NCI-H1105 treated with DMSO at 0.1 percent for 48 hours (cell line): ENCODE results near the gene CDCA7.
A peak's percentile ranks its signal among the peaks of the same experiment; 100 is the strongest.
"Not testable (repeated sequence)": the region's sequence is repeated elsewhere in the genome, so short reads cannot be mapped to it uniquely, and the experiment has no call there.

Experiments
- DNase-seq: peaks from one replicate; lab custom pipeline; 2025; lab: John Stamatoyannopoulos, UW

CDCA7 gene

GRCh38 chr2:173358616-173359015 is 3.9 kb downstream of the CDCA7 start:
- DNase-seq: no peak

DNA sequence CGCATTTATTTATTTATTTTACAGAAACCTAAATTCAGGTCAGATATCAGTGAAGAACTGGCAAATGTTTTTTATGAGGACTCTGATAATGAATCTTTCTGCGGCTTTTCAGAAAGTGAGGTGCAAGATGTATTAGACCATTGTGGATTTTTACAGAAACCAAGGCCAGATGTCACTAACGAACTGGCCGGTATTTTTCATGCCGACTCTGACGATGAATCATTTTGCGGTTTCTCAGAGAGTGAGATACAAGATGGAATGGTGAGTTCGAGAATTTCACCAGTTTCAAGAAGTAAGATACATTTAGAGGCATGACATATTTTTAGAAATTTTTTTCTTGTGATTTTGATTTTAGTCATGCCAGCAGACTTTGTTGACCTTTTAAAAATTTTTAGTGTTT is 4.6 kb downstream of the CDCA7 start:
- DNase-seq: no peak

GRCh38 chr2:173370198-173370597 is 15.5 kb downstream of the CDCA7 start:
- no peak for DNase-seq

GRCh38 chr2:173371023-173371422 is 16.4 kb downstream of the CDCA7 start:
- no peak for DNase-seq

DNA sequence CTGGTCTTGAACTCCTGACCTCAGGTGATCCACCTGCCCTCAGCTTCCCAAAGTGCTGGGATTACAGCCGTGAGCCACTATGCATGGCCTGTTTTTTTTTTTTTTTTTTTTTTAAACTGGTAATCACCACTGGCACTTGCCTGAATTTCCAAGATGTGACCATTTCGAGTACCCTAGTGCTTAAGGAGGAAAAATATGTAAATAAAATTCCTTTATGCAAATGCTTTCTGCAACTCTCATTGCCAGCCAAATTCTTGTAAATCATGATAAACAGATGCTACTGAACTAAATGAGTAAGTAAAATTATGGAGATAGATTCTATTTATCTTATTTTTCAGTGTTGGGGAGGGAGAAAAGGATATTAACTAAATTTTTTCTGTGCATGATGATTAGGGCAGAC is 18.6 kb downstream of the CDCA7 start:
- DNase-seq: no peak

DNA sequence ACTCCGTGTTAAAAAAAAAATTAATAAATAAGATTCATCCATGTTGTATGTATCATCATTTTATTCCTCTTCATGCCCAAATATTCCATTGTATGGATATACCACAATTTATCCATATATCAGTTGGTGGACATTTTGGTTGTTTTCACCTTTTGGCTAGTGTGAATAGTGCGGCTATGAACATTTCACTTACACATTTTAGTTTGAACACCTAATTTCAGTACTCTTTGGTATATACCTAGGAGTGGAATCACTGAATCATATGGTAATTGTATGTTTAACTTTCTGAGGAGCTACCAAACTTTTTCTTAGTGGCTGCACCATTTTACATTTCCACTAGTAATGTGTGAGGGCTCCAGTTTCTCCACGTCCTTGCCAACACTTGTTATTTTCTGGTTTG is 20.0 kb downstream of the CDCA7 start:
- DNase-seq: no peak

DNA sequence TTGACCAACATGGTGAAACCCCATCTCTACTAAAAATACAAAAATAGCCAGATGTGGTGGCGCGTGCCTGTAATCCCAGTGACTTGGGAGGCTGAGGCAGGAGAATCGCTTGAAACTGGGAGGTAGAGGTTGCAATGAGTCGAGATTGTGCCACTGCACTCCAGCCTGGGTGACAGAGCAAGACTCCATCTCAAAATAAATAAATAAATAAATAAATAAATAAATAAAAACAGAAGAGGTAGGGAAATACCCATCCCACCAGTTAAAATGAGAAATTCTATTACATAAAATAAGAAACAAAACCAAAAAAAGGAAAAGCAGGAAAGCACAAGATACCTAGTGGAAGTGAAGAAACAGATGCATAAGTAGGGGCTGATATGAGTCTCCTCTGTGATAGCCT is 30.9 kb downstream of the CDCA7 start:
- not testable (repeated sequence) for DNase-seq

- DNase-seq: peak; percentile 65
These were observed 31.5 kb downstream of the CDCA7 start for GRCh38 chr2:173386021-173386737.

DNA sequence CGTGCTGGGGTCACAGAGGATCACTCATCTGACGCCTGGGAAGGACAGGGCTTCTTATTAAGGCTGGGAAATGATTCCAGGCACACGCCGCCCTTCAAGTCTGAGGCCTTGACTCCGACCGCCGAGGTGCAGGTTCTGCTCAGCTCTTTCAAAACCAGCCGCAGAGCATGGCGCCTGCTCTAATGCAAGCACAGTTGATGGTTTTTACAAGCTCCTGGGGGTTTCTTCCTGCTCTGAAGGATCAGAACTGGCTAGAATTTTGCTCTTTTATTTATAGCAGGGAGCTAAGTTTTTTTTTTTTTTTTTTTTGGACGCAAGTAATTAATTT is 32.0 kb downstream of the CDCA7 start:
- no peak for DNase-seq

- DNase-seq: no peak
These were observed 32.4 kb downstream of the CDCA7 start for GRCh38 chr2:173387079-173387478.

GRCh38 chr2:173387660-173388059 is 33.0 kb downstream of the CDCA7 start:
- DNase-seq: no peak

GRCh38 chr2:173388795-173389194 is 34.1 kb downstream of the CDCA7 start:
- no peak for DNase-seq

DNA sequence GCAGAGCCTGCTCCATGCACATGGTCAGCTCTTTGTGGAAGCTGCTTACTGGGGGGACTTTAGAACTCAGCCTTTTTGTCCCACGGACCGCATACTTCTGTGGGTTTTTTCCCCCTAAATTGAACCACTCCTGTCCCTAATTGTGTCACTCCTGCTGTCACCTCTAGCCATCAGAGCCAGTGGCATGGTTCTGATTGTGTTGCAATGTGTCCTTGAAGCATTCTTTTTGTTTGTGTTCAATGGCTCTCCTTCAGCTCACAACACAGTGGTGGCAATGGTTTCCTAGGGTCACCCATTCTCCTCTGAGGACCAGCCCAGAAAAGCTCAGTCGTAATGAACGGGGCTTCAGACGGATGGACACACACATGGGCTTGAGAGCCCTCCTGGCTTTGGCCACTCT is 35.4 kb downstream of the CDCA7 start:
- DNase-seq: no peak

- DNase-seq: no peak
These were observed 38.1 kb downstream of the CDCA7 start for GRCh38 chr2:173392731-173393130.

GRCh38 chr2:173393186-173393585 is 38.5 kb downstream of the CDCA7 start:
- DNase-seq: no peak

- DNase-seq: no peak
These were observed 39.0 kb downstream of the CDCA7 start for GRCh38 chr2:173393636-173394035.

GRCh38 chr2:173394091-173394974 is 39.7 kb downstream of the CDCA7 start:
- no peak for DNase-seq

GRCh38 chr2:173395567-173396351 is 41.1 kb downstream of the CDCA7 start:
- DNase-seq: no peak

DNA sequence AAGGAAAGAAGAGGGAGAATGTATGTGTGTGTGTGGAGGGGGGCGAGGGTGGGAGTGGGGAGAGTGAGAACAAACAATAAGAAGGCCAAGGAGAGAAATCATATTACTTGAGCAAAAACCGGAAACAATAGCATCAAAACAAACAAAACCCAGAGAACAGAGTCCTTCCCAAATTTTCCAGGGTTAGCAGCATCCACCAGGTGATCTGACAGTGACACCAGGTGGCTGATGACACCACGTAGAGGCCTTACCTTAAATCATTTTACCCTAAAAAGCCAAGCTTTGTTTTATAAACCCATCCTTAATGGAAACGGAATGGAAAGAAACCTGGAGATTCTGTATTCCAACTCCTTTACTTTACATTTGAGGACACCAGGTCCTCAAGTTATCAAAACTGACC is 42.9 kb downstream of the CDCA7 start:
- peak; percentile 45 for DNase-seq

GRCh38 chr2:173399229-173399628 is 44.6 kb downstream of the CDCA7 start:
- no peak for DNase-seq

DNA sequence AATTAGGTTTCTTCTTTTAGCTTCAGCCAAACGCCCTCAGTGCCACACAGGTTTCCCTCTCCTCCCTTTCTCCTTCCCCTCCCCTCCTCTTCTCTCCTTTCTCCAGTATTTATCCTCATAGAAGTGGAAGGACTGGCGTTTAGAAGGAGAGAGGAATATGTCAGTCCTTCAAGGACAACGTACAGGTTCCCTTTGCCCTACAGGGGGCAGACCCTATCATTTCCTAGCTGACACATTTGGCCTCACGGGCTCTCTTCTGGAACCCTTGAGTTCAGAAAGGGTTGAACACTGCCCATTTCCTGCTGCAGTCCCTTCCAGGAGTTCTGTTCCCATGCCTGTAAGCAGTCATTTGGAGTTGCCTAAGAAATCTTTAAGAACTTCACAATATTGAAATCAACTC is 46.1 kb downstream of the CDCA7 start:
- DNase-seq: peak; percentile 21

DNA sequence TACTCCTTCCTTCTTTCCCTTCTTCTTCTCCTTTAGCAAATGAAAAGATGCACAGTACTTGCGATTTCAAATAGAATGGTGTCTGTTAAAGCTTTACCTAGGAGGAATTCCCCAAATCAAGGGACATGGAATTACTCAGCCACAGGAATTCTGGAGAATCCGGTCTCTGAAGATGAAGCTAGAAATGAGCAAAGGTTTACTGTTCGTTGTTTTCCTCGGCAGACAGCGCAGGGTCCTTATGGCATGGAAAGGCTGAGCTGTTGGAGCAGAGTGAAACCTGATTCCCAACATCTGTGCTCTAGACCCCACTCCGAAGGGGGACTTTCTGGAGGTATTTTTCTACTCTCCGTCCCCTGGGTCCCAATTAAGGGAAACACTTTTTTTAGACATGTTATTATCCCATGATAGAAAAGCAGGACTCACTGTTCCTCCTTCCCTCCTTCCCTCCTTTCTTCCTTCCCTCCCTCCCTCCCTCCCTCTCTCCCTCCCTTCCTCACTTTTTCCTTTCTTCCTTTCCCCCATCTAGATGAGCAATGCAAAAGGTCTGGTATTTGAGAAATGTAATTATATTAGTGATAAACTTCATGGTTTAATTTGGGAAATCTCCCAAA is 47.1 kb downstream of the CDCA7 start:
- peak; percentile 10 for DNase-seq
